HG03442 (cell line): Measurements from ENCODE around the gene PRSS22.

Experiments
- ATAC-seq: cut with Tn5 transposase; IDR thresholded peaks from one replicate; pipeline ENCODE4 v1.9.1; 2021; ENCODE audit warnings: mild to moderate bottlenecking, moderate library complexity; ENCODE audit not compliant: unreplicated experiment

Gene PRSS22

GRCh38 chr16:2817340-2818271, 40.4 kb downstream of the PRSS22 start:
- ATAC-seq, result no peak

GRCh38 chr16:2816751-2817339, 41.1 kb downstream of the PRSS22 start, which contains the start of gene PRSS21:
Gene PRSS21, plus strand, starts transcription at chr16:2817237. Its CDS starts 32 bp downstream, at chr16:2817269.
- ATAC-seq, result no peak

- no peak for ATAC-seq
Measured at GRCh38 chr16:2815299-2815771, 42.6 kb downstream of the PRSS22 start.

- no peak for ATAC-seq
Measured at GRCh38 chr16:2814551-2815298, 43.2 kb downstream of the PRSS22 start.

GRCh38 chr16:2813771-2814221, 44.2 kb downstream of the PRSS22 start:
- no peak for ATAC-seq

GRCh38 chr16:2811703-2812471, 46.1 kb downstream of the PRSS22 start:
- ATAC-seq, result no peak

- no peak for ATAC-seq
Measured at GRCh38 chr16:2810651-2811050, 47.3 kb downstream of the PRSS22 start.

- no peak for ATAC-seq
Measured at GRCh38 chr16:2809149-2809760, 48.7 kb downstream of the PRSS22 start.

GRCh38 chr16:2808181-2808580, 49.8 kb downstream of the PRSS22 start:
- ATAC-seq, result no peak

GRCh38 chr16:2806286-2806685, 51.7 kb downstream of the PRSS22 start:
- no peak for ATAC-seq

GRCh38 chr16:2804728-2805127, 53.2 kb downstream of the PRSS22 start:
- ATAC-seq, result no peak

- no peak for ATAC-seq
Measured at GRCh38 chr16:2803545-2804195, 54.3 kb downstream of the PRSS22 start.
